Trophoblast cell (in vitro differentiated cells and primary cell): ENCODE results near the gene UBE2I.
A peak's percentile ranks its signal among the peaks of the same experiment; 100 is the strongest.

ENCODE experiments used
- DNase-seq, 2 donors: peaks; one replicate each; pipeline ENCODE4 v3.0.0-alpha.2; 2016
- H2AFZ ChIP-seq: 2 replicates; pipeline ENCODE4 v1.6.1; 2013; ENCODE audit warnings: low read length, moderate library complexity, mild to moderate bottlenecking; ENCODE audit not compliant: insufficient read depth, poor library complexity
- H2AK5ac ChIP-seq: 2 replicates; pipeline ENCODE4 v1.6.1; 2013; ENCODE audit warnings: mild to moderate bottlenecking, low read length
- H2BK120ac ChIP-seq: 2 replicates; pipeline ENCODE4 v1.6.1; 2013; ENCODE audit warnings: low read length, mild to moderate bottlenecking, moderate library complexity; ENCODE audit not compliant: insufficient read depth, poor library complexity
- H2BK12ac ChIP-seq: 2 replicates; pipeline ENCODE4 v1.6.1; 2013; ENCODE audit warnings: mild to moderate bottlenecking, low read length, moderate library complexity
- H2BK5ac ChIP-seq: 2 replicates; pipeline ENCODE4 v1.6.1; 2013; ENCODE audit warnings: low read length, low read depth, moderate library complexity, mild to moderate bottlenecking; ENCODE audit not compliant: poor library complexity
- H3K14ac ChIP-seq: 2 replicates; pipeline ENCODE4 v1.6.1; 2013; ENCODE audit warnings: mild to moderate bottlenecking, low read length
- H3K18ac ChIP-seq: 2 replicates; pipeline ENCODE4 v1.6.1; 2013; ENCODE audit warnings: mild to moderate bottlenecking, low read length
- H3K23ac ChIP-seq: 2 replicates; pipeline ENCODE4 v1.6.1; 2013; ENCODE audit warnings: low read length
- H3K27ac ChIP-seq: 2 replicates; pipeline ENCODE4 v1.5.1; 2013; ENCODE audit warnings: low read depth, mild to moderate bottlenecking, inconsistent platforms, low read length, moderate library complexity
- H3K27me3 ChIP-seq: 2 replicates; pipeline ENCODE4 v1.6.1; 2013; ENCODE audit warnings: inconsistent platforms, mild to moderate bottlenecking, low read length, moderate library complexity; ENCODE audit not compliant: insufficient read depth
- H3K36me3 ChIP-seq, 2 experiments: 1 replicate in 1 of 2; 2 replicates in 1 of 2; pipeline ENCODE4 v1.6.1; 2013; ENCODE audit warnings: low read length in 2 of 2, mild to moderate bottlenecking in 2 of 2, moderate library complexity in 1 of 2; ENCODE audit not compliant: insufficient read depth in 2 of 2, control insufficient read depth in 1 of 2
- H3K4ac ChIP-seq: 2 replicates; pipeline ENCODE4 v1.6.1; 2013; ENCODE audit warnings: low read depth, mild to moderate bottlenecking, low read length, moderate library complexity
- H3K4me1 ChIP-seq, 2 experiments: 1 replicate in 1 of 2; 2 replicates in 1 of 2; pipeline ENCODE4 v1.6.1; 2013; ENCODE audit warnings: low read length in 2 of 2, mild to moderate bottlenecking in 2 of 2, moderate library complexity in 1 of 2; ENCODE audit not compliant: insufficient read depth in 2 of 2, control insufficient read depth in 1 of 2
- H3K4me2 ChIP-seq: 2 replicates; pipeline ENCODE4 v1.6.1; 2013; ENCODE audit warnings: inconsistent platforms, mild to moderate bottlenecking, low read length, moderate library complexity
- H3K4me3 ChIP-seq: 2 replicates; pipeline ENCODE4 v1.5.1; 2013; ENCODE audit warnings: mild to moderate bottlenecking, low read depth, low read length, inconsistent platforms
- H3K79me1 ChIP-seq: one replicate; pipeline ENCODE4 v1.6.1; 2013; ENCODE audit warnings: low read length
- H3K79me2 ChIP-seq: 2 replicates; pipeline ENCODE4 v1.6.1; 2013; ENCODE audit warnings: low read length, mild to moderate bottlenecking; ENCODE audit not compliant: control insufficient read depth, insufficient read depth, poor library complexity
- H3K9ac ChIP-seq: 2 replicates; pipeline ENCODE4 v1.6.1; 2013; ENCODE audit warnings: mild to moderate bottlenecking, low read length
- H3K9me3 ChIP-seq: 2 replicates; pipeline ENCODE4 v1.6.1; 2013; ENCODE audit warnings: low read depth, mild to moderate bottlenecking, control low read depth, inconsistent platforms, low read length; ENCODE audit not compliant: insufficient read depth
- H4K12ac ChIP-seq: 2 replicates; pipeline ENCODE4 v1.6.1; 2013; ENCODE audit warnings: low read depth, mild to moderate bottlenecking, low read length, moderate library complexity
- H4K8ac ChIP-seq: 2 replicates; pipeline ENCODE4 v1.6.1; 2013; ENCODE audit warnings: low read depth, mild to moderate bottlenecking, low read length, moderate library complexity
- H4K91ac ChIP-seq: one replicate; pipeline ENCODE4 v1.6.1; 2013; ENCODE audit warnings: low read depth, mild to moderate bottlenecking, low read length, moderate library complexity
- WGBS: extraction: QIAGEN DNeasy Blood & Tissue Kit; methylation state at CpG from one replicate; pipeline ENCODE4 v1.1.7; 2013; ENCODE audit warnings: missing lambda C conversion rate; ENCODE audit not compliant: insufficient read length, insufficient coverage; ENCODE audit errors: extremely low coverage; 5-methylcytosine and 5-hydroxymethylcytosine counted together

UBE2I gene

GRCh38 chr16:1262210-1262845 is 47.1 kb upstream of the UBE2I start:
- Histone ChIP-seq H4K8ac (no peak overlapping the region), H3K9ac (no peak overlapping the region), H3K79me2 (no peaks in the 10 kb centered on the region), H3K23ac (no peak overlapping the region), H2BK5ac (no peak overlapping the region), H3K4me3 (no peak overlapping the region), H3K27ac (no peak overlapping the region), H2BK12ac (no peak overlapping the region), H4K12ac (no peak overlapping the region), H4K91ac (no peak overlapping the region), H3K9me3 (peaks cover 13% of the 10 kb centered on the region), H2AK5ac (no peak overlapping the region), H3K27me3 (peaks cover 4% of the 10 kb centered on the region), H3K79me1 (no peaks in the 10 kb centered on the region), H3K4ac (no peak overlapping the region), H3K4me1 (no peaks in the 10 kb centered on the region), H3K14ac (no peak overlapping the region), H2AFZ (no peak overlapping the region), H3K4me2 (no peak overlapping the region), H3K36me3 (no peaks in the 10 kb centered on the region), H3K18ac (no peak overlapping the region), H2BK120ac (no peak overlapping the region)
- no CpG with 5 or more reads among the region's 32 CpGs for WGBS
- DNase-seq = no peak

- Histone ChIP-seq H2BK12ac (no peak overlapping the region), H4K8ac (no peak overlapping the region), H3K9me3 (peaks cover 13% of the 10 kb centered on the region), H3K79me1 (no peaks in the 10 kb centered on the region), H2BK5ac (no peak overlapping the region), H4K91ac (no peak overlapping the region), H2AK5ac (no peak overlapping the region), H3K79me2 (no peaks in the 10 kb centered on the region), H3K4ac (no peak overlapping the region), H3K4me3 (no peak overlapping the region), H3K27me3 (peaks cover 4% of the 10 kb centered on the region), H2BK120ac (no peak overlapping the region), H3K36me3 (no peaks in the 10 kb centered on the region), H3K18ac (no peak overlapping the region), H3K4me1 (no peaks in the 10 kb centered on the region), H3K9ac (no peak overlapping the region), H3K4me2 (no peak overlapping the region), H2AFZ (no peak overlapping the region), H3K27ac (no peak overlapping the region), H3K14ac (no peak overlapping the region), H4K12ac (no peak overlapping the region), H3K23ac (no peak overlapping the region)
- whole genome bisulfite sequencing = no CpG with 5 or more reads among the region's 9 CpGs
- DNase-seq = no peak
Measured at GRCh38 chr16:1262846-1263221, 46.6 kb upstream of the UBE2I start.

GRCh38 chr16:1263591-1264344 is 45.7 kb upstream of the UBE2I start:
- peaks cover 13% of the 10 kb centered on the region for H3K9me3 ChIP-seq
- peak in 1 of 2 donors; percentile 39 for DNase-seq
- H3K79me1 ChIP-seq = no peaks in the 10 kb centered on the region
- peak overlapping the region; percentile 19 for H3K23ac ChIP-seq
- no peak overlapping the region for H4K12ac ChIP-seq
- H3K27ac ChIP-seq = no peak overlapping the region
- no peak overlapping the region for H2BK12ac ChIP-seq
- no peak overlapping the region for H3K4me2 ChIP-seq
- no peak overlapping the region for H2BK120ac ChIP-seq
- H3K14ac ChIP-seq = no peak overlapping the region
- no CpG with 5 or more reads among the region's 15 CpGs for WGBS
- no peak overlapping the region for H4K91ac ChIP-seq
- H2AK5ac ChIP-seq = no peak overlapping the region
- no peak overlapping the region for H3K4ac ChIP-seq
- H3K27me3 ChIP-seq = peaks cover 4% of the 10 kb centered on the region
- no peaks in the 10 kb centered on the region for H3K79me2 ChIP-seq
- H3K18ac ChIP-seq = no peak overlapping the region
- H3K9ac ChIP-seq = no peak overlapping the region
- no peaks in the 10 kb centered on the region for H3K36me3 ChIP-seq
- H4K8ac ChIP-seq = no peak overlapping the region
- H3K4me1 ChIP-seq = no peaks in the 10 kb centered on the region
- H3K4me3 ChIP-seq = peak overlapping the region; percentile 6
- H2AFZ ChIP-seq = no peak overlapping the region
- H2BK5ac ChIP-seq = no peak overlapping the region

- Histone ChIP-seq H3K4me2 (no peak overlapping the region), H3K4me3 (peak overlapping the region; percentile 6), H2BK5ac (no peak overlapping the region), H3K79me2 (no peaks in the 10 kb centered on the region), H2AK5ac (no peak overlapping the region), H3K9me3 (peaks cover 11% of the 10 kb centered on the region), H3K14ac (no peak overlapping the region), H4K91ac (no peak overlapping the region), H3K27ac (no peak overlapping the region), H3K4ac (no peak overlapping the region), H3K23ac (peak overlapping the region; percentile 19), H3K36me3 (no peaks in the 10 kb centered on the region), H4K8ac (no peak overlapping the region), H3K27me3 (no peaks in the 10 kb centered on the region), H3K9ac (no peak overlapping the region), H2AFZ (no peak overlapping the region), H2BK120ac (no peak overlapping the region), H3K18ac (no peak overlapping the region), H4K12ac (no peak overlapping the region), H3K4me1 (no peaks in the 10 kb centered on the region), H3K79me1 (no peaks in the 10 kb centered on the region), H2BK12ac (no peak overlapping the region)
- WGBS = no CpG with 5 or more reads among the region's 16 CpGs
- no peak for DNase-seq
Measured at GRCh38 chr16:1264345-1265089, 44.9 kb upstream of the UBE2I start.
